HepG2 (cell line): ENCODE measurements around the gene PRM2. TPM values are rescaled to one million over a fixed set of nuclear protein-coding genes. Genes with fewer than 3 reads are reported as not detected.

Source experiments
- CENPBD1 ChIP-seq: sonication (generic); formaldehyde crosslinking; IDR thresholded peaks from 2 replicates; pipeline ENCODE4 v1.8.0; 2022; ENCODE audit warnings: missing genetic modification reagents, low read depth, mild to moderate bottlenecking, borderline replicate concordance
- CENPT ChIP-seq: sonication (generic); formaldehyde crosslinking; IDR thresholded peaks from 2 replicates; pipeline ENCODE4 v1.8.0; 2022; ENCODE audit warnings: low read depth, mild to moderate bottlenecking, moderate library complexity, missing genetic modification reagents
- CERS6 ChIP-seq: sonication (generic); formaldehyde crosslinking; IDR thresholded peaks from 2 replicates; pipeline ENCODE4 v1.5.0; 2020; ENCODE audit warnings: missing genetic modification reagents
- DPF2 ChIP-seq: sonication (generic); formaldehyde crosslinking; IDR thresholded peaks from 2 replicates; pipeline ENCODE4 v1.4.0; 2020; ENCODE audit warnings: mild to moderate bottlenecking, low read depth, missing genetic modification reagents, borderline replicate concordance
- EHMT2 ChIP-seq: fragments of 200-600 bp; sonication (generic); IDR thresholded peaks from 2 replicates; pipeline ENCODE4 v1.7.0; 2017; ENCODE audit warnings: antibody characterized with exemption, low read depth, low read length, borderline replicate concordance
- GFI1 ChIP-seq: sonication (generic); formaldehyde crosslinking; IDR thresholded peaks from 2 replicates; pipeline ENCODE4 v1.5.0; 2020; ENCODE audit warnings: missing genetic modification reagents, mild to moderate bottlenecking, borderline replicate concordance
- MED1 ChIP-seq: sonication (generic); formaldehyde crosslinking; IDR thresholded peaks from 2 replicates; pipeline ENCODE4 v1.4.0; 2020; ENCODE audit warnings: missing genetic modification reagents
- MED8 ChIP-seq: sonication (generic); formaldehyde crosslinking; IDR thresholded peaks from 2 replicates; pipeline ENCODE4 v1.8.1; 2023; ENCODE audit warnings: mild to moderate bottlenecking, missing genetic modification reagents; ENCODE audit not compliant: insufficient replicate concordance
- PHB2 ChIP-seq: fragments of 450-650 bp; IDR thresholded peaks from 2 replicates; pipeline ENCODE4 v1.6.1; 2018; ENCODE audit not compliant: partially characterized antibody
- PRDM4 ChIP-seq: sonication (generic); formaldehyde crosslinking; IDR thresholded peaks from 2 replicates; pipeline ENCODE4 v1.9.0; 2021; ENCODE audit warnings: missing genetic modification reagents, borderline replicate concordance
- SATB2 ChIP-seq: sonication (generic); formaldehyde crosslinking; IDR thresholded peaks from 2 replicates; pipeline ENCODE4 v1.5.0; 2020; ENCODE audit warnings: missing genetic modification reagents
- SMYD3 ChIP-seq: sonication (generic); formaldehyde crosslinking; IDR thresholded peaks from 2 replicates; pipeline ENCODE4 v1.8.1; 2023; ENCODE audit warnings: mild to moderate bottlenecking, missing genetic modification reagents
- TBX3 ChIP-seq: fragments of 450-650 bp; IDR thresholded peaks from 2 replicates; pipeline ENCODE4 v1.6.1; 2017; ENCODE audit warnings: antibody characterized with exemption, mild to moderate bottlenecking, inconsistent platforms, borderline replicate concordance
- YY1 ChIP-seq: IDR thresholded peaks from 2 replicates; pipeline ENCODE4 v1.6.1; 2011; ENCODE audit warnings: low read length, low read depth, moderate library complexity, mild to moderate bottlenecking; ENCODE audit not compliant: insufficient read depth, insufficient replicate concordance
- ZFP62 ChIP-seq: sonication (generic); formaldehyde crosslinking; IDR thresholded peaks from 2 replicates; pipeline ENCODE4 v1.4.0; 2020; ENCODE audit warnings: missing genetic modification reagents
- ZNF224 ChIP-seq: sonication (generic); formaldehyde crosslinking; IDR thresholded peaks from 2 replicates; pipeline ENCODE4 v1.5.0; 2020; ENCODE audit warnings: mild to moderate bottlenecking, missing genetic modification reagents
- ZNF24 ChIP-seq: fragments of 450-650 bp; IDR thresholded peaks from 2 replicates; pipeline ENCODE4 v1.6.1; 2017; ENCODE audit warnings: antibody characterized with exemption, mild to moderate bottlenecking
- ZNF550 ChIP-seq: sonication (generic); formaldehyde crosslinking; IDR thresholded peaks from 2 replicates; pipeline ENCODE4 v1.4.0; 2020; ENCODE audit warnings: mild to moderate bottlenecking, missing genetic modification reagents, borderline replicate concordance
- ZNF660 ChIP-seq: sonication (generic); formaldehyde crosslinking; IDR thresholded peaks from 2 replicates; pipeline ENCODE4 v1.5.1; 2020; ENCODE audit warnings: mild to moderate bottlenecking, low read depth, missing genetic modification reagents, borderline replicate concordance
- ZNF691 ChIP-seq: sonication (generic); formaldehyde crosslinking; IDR thresholded peaks from 2 replicates; pipeline ENCODE4 v1.4.0; 2020; ENCODE audit warnings: missing genetic modification reagents, low read depth, mild to moderate bottlenecking, borderline replicate concordance
- ZSCAN29 ChIP-seq: sonication (generic); formaldehyde crosslinking; conservative IDR thresholded peaks from 2 replicates; pipeline ENCODE4 v1.4.0; 2020; ENCODE audit warnings: mild to moderate bottlenecking, missing genetic modification reagents
- polyA plus RNA-seq, 8 experiments: library from polyadenylated mRNA; depleted of rRNA in 3 of 8; stranded (reverse) in 7 of 8; unstranded in 1 of 8; fragments of >200 nt; fragmentation: Illumina TruSeq in 4 of 8; extraction: Trizol in 4 of 8; gene quantifications; 2 replicates each; pipeline versions ENCODE4 v1.2.1 to v1.2.3, GENCODE V29; 2011 to 2016; ENCODE audit warnings: low read depth in 4 of 8, missing spikeins in 1 of 8, mixed read lengths in 1 of 8; ENCODE audit not compliant: insufficient read depth in 1 of 8
- total RNA-seq, 5 experiments: library from RNA; depleted of rRNA; stranded (reverse); fragments of >200 nt; fragmentation: Illumina TruSeq; extraction: Trizol; gene quantifications; 2 replicates each; pipeline ENCODE4 v1.2.3, GENCODE V29; 2016; ENCODE audit warnings: low read depth in 1 of 5
- TF ChIP-seq, protein P1 (sequence below): sonication (generic); formaldehyde crosslinking; IDR thresholded peaks from 2 replicates; pipeline ENCODE4 v1.8.0; 2022; ENCODE audit warnings: mild to moderate bottlenecking, missing genetic modification reagents

Gene PRM2
- total and polyA plus RNA-seq, 2 of the 13 experiments (the other 11 are each of a cell fraction or from before 2014, with no cell fraction given), result 0.54 TPM; not detected in 1

GRCh38 chr16:11309895-11310633 is 33.8 kb upstream of the PRM2 start (continued):
- TF ChIP-seq PRDM4 (CRISPR knock-in tag) (no peak), DPF2 (CRISPR knock-in tag) (no peak), PHB2 (no peak), CERS6 (no peak), ZFP62 (CRISPR knock-in tag) (no peak), ZNF660 (CRISPR knock-in tag) (no peak), MED1 (peak; percentile 99), TBX3 (peak; percentile 88; the same call in 1 of the 2 replicates), MED8 (CRISPR knock-in tag) (no peak), ZNF550 (no peak), SATB2 (no peak), ZSCAN29 (no peak), ZNF691 (CRISPR knock-in tag) (no peak; the same call in 1 of the 2 replicates), CENPBD1 (CRISPR knock-in tag) (peak; percentile 53; the same call in 1 of the 2 replicates), ZNF224 (CRISPR knock-in tag) (peak; percentile 65; the same call in 1 of the 2 replicates), ZNF24 (no peak), EHMT2 (peak; percentile 86; the same call in 1 of the 2 replicates), SMYD3 (CRISPR knock-in tag) (no peak), GFI1 (CRISPR knock-in tag) (peak; percentile 60; the same call in 1 of the 2 replicates), YY1 (no peak), CENPT (no peak)
- TF ChIP-seq, protein P1, sequence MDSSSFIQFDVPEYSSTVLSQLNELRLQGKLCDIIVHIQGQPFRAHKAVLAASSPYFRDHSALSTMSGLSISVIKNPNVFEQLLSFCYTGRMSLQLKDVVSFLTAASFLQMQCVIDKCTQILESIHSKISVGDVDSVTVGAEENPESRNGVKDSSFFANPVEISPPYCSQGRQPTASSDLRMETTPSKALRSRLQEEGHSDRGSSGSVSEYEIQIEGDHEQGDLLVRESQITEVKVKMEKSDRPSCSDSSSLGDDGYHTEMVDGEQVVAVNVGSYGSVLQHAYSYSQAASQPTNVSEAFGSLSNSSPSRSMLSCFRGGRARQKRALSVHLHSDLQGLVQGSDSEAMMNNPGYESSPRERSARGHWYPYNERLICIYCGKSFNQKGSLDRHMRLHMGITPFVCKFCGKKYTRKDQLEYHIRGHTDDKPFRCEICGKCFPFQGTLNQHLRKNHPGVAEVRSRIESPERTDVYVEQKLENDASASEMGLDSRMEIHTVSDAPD (CRISPR knock-in tag), result no peak
